ENCODE data around the gene RPL13.
"Not testable (repeated sequence)": the region's sequence is repeated elsewhere in the genome, so short reads cannot be mapped to it uniquely, and the experiment has no call there.

RPL13 gene

DNA sequence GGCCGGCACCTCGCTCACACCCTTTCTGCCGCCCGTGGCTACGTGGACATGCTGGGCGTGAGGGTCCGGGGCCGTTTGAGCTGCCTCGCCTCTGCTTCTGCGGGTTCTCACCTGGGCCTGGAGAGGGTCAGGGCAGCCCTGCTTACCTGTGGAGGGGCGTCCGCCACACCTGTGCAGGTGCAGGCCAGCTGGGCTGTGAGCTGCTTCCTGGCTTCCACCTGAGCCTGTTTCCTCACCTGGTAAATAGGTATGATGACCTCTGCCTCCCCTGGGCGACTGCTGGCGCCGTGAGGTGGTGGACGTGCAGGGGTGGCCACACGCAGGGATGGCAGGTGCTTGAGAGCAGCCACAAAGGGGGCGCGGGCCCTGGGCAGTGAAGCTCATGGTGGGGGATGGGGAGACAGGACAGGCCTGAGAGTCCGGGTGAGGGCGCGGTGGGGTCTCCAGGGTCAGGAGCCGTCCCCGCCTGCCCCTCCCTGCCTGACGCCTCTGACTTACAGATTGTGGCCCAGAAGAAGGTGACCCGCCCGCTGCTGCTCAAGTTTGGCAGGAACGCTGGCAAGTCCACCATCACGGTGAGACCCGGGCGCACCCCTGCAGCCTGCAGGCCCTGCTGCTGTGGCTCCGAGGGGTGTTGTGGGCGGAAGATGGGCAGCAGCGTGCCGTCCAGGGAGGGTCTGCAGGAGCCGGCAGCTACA lies 22.9 kb downstream of the RPL13 start:
- H3K4me1 ChIP-seq: peaks cover 33% of the 10 kb centered on the region
- H3K9me3 ChIP-seq: peaks cover 9% of the 10 kb centered on the region
- H3K27me3 ChIP-seq: no peaks in the 10 kb centered on the region
- H3K36me3 ChIP-seq: peaks cover 80% of the 10 kb centered on the region
- H3K9ac ChIP-seq: no peak overlapping the region
- H3K4me3 ChIP-seq: no peak overlapping the region
- H3K27ac ChIP-seq: no peak overlapping the region
- TF ChIP-seq Cebpa-rat (IDR thresholded peaks at IDR 0.05): no peak
- peaks cover 44% of the 10 kb centered on the region for H4K20me1 ChIP-seq
- peak overlapping the region; percentile 91 for H3K4me2 ChIP-seq

- H3K27me3 ChIP-seq: no peaks in the 10 kb centered on the region
- H3K27ac ChIP-seq: no peak overlapping the region
- peaks cover 80% of the 10 kb centered on the region for H3K36me3 ChIP-seq
- H3K4me3 ChIP-seq: no peak overlapping the region
- H3K4me1 ChIP-seq: peaks cover 33% of the 10 kb centered on the region
- no peak for TF ChIP-seq Cebpa-rat (IDR thresholded peaks at IDR 0.05)
- no peak overlapping the region for H3K9ac ChIP-seq
- peaks cover 44% of the 10 kb centered on the region for H4K20me1 ChIP-seq
- H3K4me2 ChIP-seq: peak overlapping the region; percentile 91
- peaks cover 6% of the 10 kb centered on the region for H3K9me3 ChIP-seq
Observed at GRCh38 chr16:89583895-89584644, 23.6 kb downstream of the RPL13 start.

GRCh38 chr16:89584768-89585549 lies 24.5 kb downstream of the RPL13 start:
- 0 out of 2 replicates have a peak overlapping the region, but pooled peaks have one; percentile 35 for H3K27ac ChIP-seq
- TF ChIP-seq Cebpa-rat (IDR thresholded peaks at IDR 0.05): no peak
- H3K36me3 ChIP-seq: peaks cover 82% of the 10 kb centered on the region
- H4K20me1 ChIP-seq: peaks cover 44% of the 10 kb centered on the region
- peak overlapping the region; percentile 91 for H3K4me2 ChIP-seq
- H3K4me1 ChIP-seq: peaks cover 33% of the 10 kb centered on the region
- no peak overlapping the region for H3K4me3 ChIP-seq
- peak overlapping the region; percentile 10; the same call in 1 of the 2 replicates for H3K9ac ChIP-seq
- no peaks in the 10 kb centered on the region for H3K9me3 ChIP-seq
- H3K27me3 ChIP-seq: no peaks in the 10 kb centered on the region

DNA sequence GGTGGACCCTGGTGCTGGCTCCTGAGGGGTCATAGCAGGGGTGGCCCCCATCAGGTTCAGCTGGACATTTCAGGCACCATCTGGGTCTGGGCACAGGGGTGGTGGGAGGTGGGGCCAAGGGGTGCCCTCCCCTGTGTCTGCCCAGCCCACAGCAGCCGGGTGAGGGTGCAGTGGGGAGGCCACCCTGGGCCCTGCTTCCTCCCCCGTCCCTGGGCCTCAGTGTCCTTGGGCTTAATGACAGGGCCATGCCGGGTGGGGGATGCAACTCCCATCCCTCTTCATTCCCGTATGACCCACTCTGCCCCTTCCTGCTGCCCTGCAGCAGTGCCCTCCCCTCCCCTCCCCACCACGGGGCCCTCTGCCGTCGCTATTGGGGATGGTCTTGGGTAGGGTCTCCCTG lies 25.7 kb downstream of the RPL13 start:
- H3K4me1 ChIP-seq: peaks cover 33% of the 10 kb centered on the region
- H3K27me3 ChIP-seq: no peaks in the 10 kb centered on the region
- no peak overlapping the region for H3K4me3 ChIP-seq
- no peak overlapping the region for H3K27ac ChIP-seq
- TF ChIP-seq Cebpa-rat (IDR thresholded peaks at IDR 0.05): no peak
- no peaks in the 10 kb centered on the region for H3K9me3 ChIP-seq
- H4K20me1 ChIP-seq: peaks cover 41% of the 10 kb centered on the region
- peaks cover 78% of the 10 kb centered on the region for H3K36me3 ChIP-seq
- no peak overlapping the region for H3K4me2 ChIP-seq
- H3K9ac ChIP-seq: no peak overlapping the region

DNA sequence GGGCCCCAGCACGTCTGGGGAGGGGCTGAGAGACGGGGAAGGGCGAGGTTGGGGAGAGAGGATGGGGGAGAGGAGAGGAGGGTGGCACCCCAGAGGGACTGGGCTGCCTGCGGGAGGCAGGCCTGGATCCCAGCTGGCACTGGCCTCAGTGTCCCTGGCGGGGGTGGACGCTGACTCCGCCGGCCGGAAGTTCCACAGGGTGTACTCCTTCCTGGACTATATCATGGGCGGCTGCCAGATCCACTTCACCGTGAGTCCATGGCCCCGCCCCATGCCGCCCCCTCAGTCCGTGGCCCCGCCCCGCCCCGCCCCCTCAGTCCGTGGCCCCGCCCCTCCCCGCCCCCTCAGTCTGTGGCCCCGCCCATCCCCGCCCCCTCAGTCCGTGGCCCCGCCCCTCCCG lies 26.4 kb downstream of the RPL13 start:
- H3K36me3 ChIP-seq: peaks cover 76% of the 10 kb centered on the region
- no peaks in the 10 kb centered on the region for H3K27me3 ChIP-seq
- H3K4me3 ChIP-seq: no peak overlapping the region
- H3K4me1 ChIP-seq: peaks cover 31% of the 10 kb centered on the region
- peaks cover 35% of the 10 kb centered on the region for H4K20me1 ChIP-seq
- no peak overlapping the region for H3K27ac ChIP-seq
- no peaks in the 10 kb centered on the region for H3K9me3 ChIP-seq
- no peak for TF ChIP-seq Cebpa-rat (IDR thresholded peaks at IDR 0.05)
- no peak overlapping the region for H3K9ac ChIP-seq
- H3K4me2 ChIP-seq: no peak overlapping the region

- not testable (repeated sequence) for H3K27me3 ChIP-seq, H3K9ac ChIP-seq, H3K9me3 ChIP-seq, H3K4me2 ChIP-seq, H3K4me3 ChIP-seq, H3K27ac ChIP-seq
- Histone ChIP-seq H3K36me3 (peaks cover 68% of the 10 kb centered on the region), H4K20me1 (peaks cover 27% of the 10 kb centered on the region), H3K4me1 (peaks cover 23% of the 10 kb centered on the region)
Observed at GRCh38 chr16:89587676-89588075, 27.2 kb downstream of the RPL13 start.

GRCh38 chr16:89588413-89589109 lies 28.1 kb downstream of the RPL13 start:
- H3K36me3 ChIP-seq: peaks cover 66% of the 10 kb centered on the region
- no peak for TF ChIP-seq Cebpa-rat (IDR thresholded peaks at IDR 0.05)
- peaks cover 25% of the 10 kb centered on the region for H3K4me1 ChIP-seq
- H3K27ac ChIP-seq: no peak overlapping the region
- H3K9ac ChIP-seq: no peak overlapping the region
- H3K27me3 ChIP-seq: no peaks in the 10 kb centered on the region
- no peak overlapping the region for H3K4me2 ChIP-seq
- H3K4me3 ChIP-seq: no peak overlapping the region
- H3K9me3 ChIP-seq: no peaks in the 10 kb centered on the region
- H4K20me1 ChIP-seq: peaks cover 18% of the 10 kb centered on the region

DNA sequence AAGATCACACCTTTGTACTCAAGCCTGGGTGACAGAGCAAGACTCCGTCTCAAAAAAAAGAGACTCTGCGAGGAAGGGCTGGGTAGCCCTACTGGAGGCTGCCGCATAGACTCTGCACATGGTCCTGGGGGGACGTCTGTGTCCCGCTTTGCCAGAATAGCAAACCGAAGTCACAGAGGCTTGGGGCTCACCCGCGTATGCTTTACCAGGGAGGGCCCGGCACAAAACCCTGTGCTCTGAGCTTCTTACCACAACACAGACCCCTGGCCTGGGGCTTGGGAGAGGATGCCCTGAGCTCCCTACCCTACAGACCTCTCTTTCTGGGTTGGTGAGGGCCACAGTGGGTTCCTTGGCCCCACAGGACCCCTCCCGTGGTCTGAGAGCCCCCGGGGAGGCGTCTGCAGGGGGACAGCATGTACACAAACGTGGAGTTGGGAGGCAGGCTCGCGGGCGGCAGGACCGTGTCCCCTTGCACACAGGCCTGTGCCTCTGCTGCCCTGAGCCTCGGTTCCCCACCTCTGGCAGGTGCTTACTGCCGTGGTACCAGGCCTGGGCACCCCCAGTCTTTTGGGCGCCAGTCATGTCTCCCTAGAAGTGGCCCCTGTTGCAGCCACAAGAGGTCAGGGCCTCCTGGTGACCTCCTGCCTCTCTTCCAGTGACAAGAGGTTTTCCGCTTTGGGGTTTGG lies 28.9 kb downstream of the RPL13 start:
- Histone ChIP-seq H3K9me3 (no peaks in the 10 kb centered on the region), H3K36me3 (peaks cover 59% of the 10 kb centered on the region), H3K4me1 (peaks cover 25% of the 10 kb centered on the region), H4K20me1 (peaks cover 10% of the 10 kb centered on the region), H3K4me3 (no peak overlapping the region), H3K9ac (0 out of 2 replicates have a peak overlapping the region, but pooled peaks have one; percentile 15), H3K27ac (no peak overlapping the region), H3K4me2 (no peak overlapping the region), H3K27me3 (no peaks in the 10 kb centered on the region)
- TF ChIP-seq Cebpa-rat (IDR thresholded peaks at IDR 0.05): no peak

- no peak overlapping the region for H3K9ac ChIP-seq
- H3K27me3 ChIP-seq: no peaks in the 10 kb centered on the region
- no peak overlapping the region for H3K27ac ChIP-seq
- peak overlapping the region; percentile 64 for H3K4me2 ChIP-seq
- H3K4me1 ChIP-seq: peaks cover 34% of the 10 kb centered on the region
- no peak for TF ChIP-seq Cebpa-rat (IDR thresholded peaks at IDR 0.05)
- H3K36me3 ChIP-seq: peaks cover 57% of the 10 kb centered on the region
- H4K20me1 ChIP-seq: no peaks in the 10 kb centered on the region
- H3K9me3 ChIP-seq: no peaks in the 10 kb centered on the region
- no peak overlapping the region for H3K4me3 ChIP-seq
Observed at GRCh38 chr16:89593841-89594240, 33.4 kb downstream of the RPL13 start.
